ENCODE data around the gene PARPBP. TPM values are rescaled to one million over a fixed set of nuclear protein-coding genes. Genes with fewer than 3 reads are reported as not detected.
"Not testable (repeated sequence)": the region's sequence is repeated elsewhere in the genome, so short reads cannot be mapped to it uniquely, and the experiment has no call there.

Gene PARPBP
- total RNA-seq, 1 donor from 2014 or later, result 2.1 TPM

GRCh38 chr12:102144221-102144620, 24.2 kb downstream of the PARPBP start:
- DNase-seq, result no peak
- no peak for TF ChIP-seq CTCF (IDR thresholded peaks at IDR 0.05)
- no peaks in the 10 kb centered on the region for H3K9me3 ChIP-seq
- H3K27ac ChIP-seq, result no peak overlapping the region
- H3K4me1 ChIP-seq, result no peaks in the 10 kb centered on the region
- H3K4me3 ChIP-seq, result no peak overlapping the region
- H3K36me3 ChIP-seq, result no peaks in the 10 kb centered on the region
- intact Hi-C loops (cut with DNase I), result no loop called here
- no peak for ATAC-seq
- no peaks in the 10 kb centered on the region for H3K27me3 ChIP-seq

GRCh38 chr12:102147062-102147587, 27.1 kb downstream of the PARPBP start:
- H3K27ac ChIP-seq; H3K4me3 ChIP-seq; intact Hi-C loops (cut with DNase I); ATAC-seq; H3K9me3 ChIP-seq; DNase-seq; H3K27me3 ChIP-seq; H3K4me1 ChIP-seq; H3K36me3 ChIP-seq: not testable (repeated sequence)

GRCh38 chr12:102155206-102155605, 35.2 kb downstream of the PARPBP start:
- H3K4me1 ChIP-seq; intact Hi-C loops (cut with DNase I); H3K27me3 ChIP-seq; H3K4me3 ChIP-seq; DNase-seq; H3K9me3 ChIP-seq; H3K27ac ChIP-seq; H3K36me3 ChIP-seq; ATAC-seq: not testable (repeated sequence)

GRCh38 chr12:102163383-102163782, 43.4 kb downstream of the PARPBP start:
- intact Hi-C loops (cut with DNase I), result no loop called here
- Histone ChIP-seq H3K27ac (no peak overlapping the region), H3K4me1 (no peaks in the 10 kb centered on the region), H3K9me3 (no peaks in the 10 kb centered on the region), H3K4me3 (no peak overlapping the region), H3K36me3 (no peaks in the 10 kb centered on the region), H3K27me3 (no peaks in the 10 kb centered on the region)
- no peak for TF ChIP-seq CTCF (IDR thresholded peaks at IDR 0.05)
- DNase-seq (no peak), ATAC-seq (no peak)

- ATAC-seq (no peak), DNase-seq (no peak)
- no peaks in the 10 kb centered on the region for H3K27me3 ChIP-seq
- H3K36me3 ChIP-seq, result no peaks in the 10 kb centered on the region
- no peak overlapping the region for H3K27ac ChIP-seq
- H3K9me3 ChIP-seq, result no peaks in the 10 kb centered on the region
- H3K4me3 ChIP-seq, result no peak overlapping the region
- intact Hi-C loops (cut with DNase I), result no loop called here
- no peaks in the 10 kb centered on the region for H3K4me1 ChIP-seq
- TF ChIP-seq CTCF (IDR thresholded peaks at IDR 0.05), result no peak
Measured at GRCh38 chr12:102167821-102168604, 48.0 kb downstream of the PARPBP start.

- Histone ChIP-seq H3K27me3 (no peaks in the 10 kb centered on the region), H3K4me1 (no peaks in the 10 kb centered on the region), H3K9me3 (no peaks in the 10 kb centered on the region), H3K27ac (no peak overlapping the region), H3K36me3 (no peaks in the 10 kb centered on the region), H3K4me3 (no peak overlapping the region)
- no peak for DNase-seq
- peak; percentile 65 for ATAC-seq
- intact Hi-C loops (cut with DNase I), result no loop called here
- TF ChIP-seq CTCF (IDR thresholded peaks at IDR 0.05), result peak; percentile 71
Measured at GRCh38 chr12:102169922-102170621, 50.1 kb downstream of the PARPBP start.

All from upper lobe of right lung (tissue), 1 donor.